A549 (cell line): Measurements from ENCODE around the gene SLC51A.

Experiments
- EP300 ChIP-seq, 2 experiments: fragments of >200 bp; sonication (Bioruptor Twin); formaldehyde crosslinking; IDR thresholded peaks; 2 replicates in 1 of 2; 3 replicates in 1 of 2; pipeline ENCODE4 v1.6.1; 2016 to 2017
- MYC ChIP-seq: IDR thresholded peaks from 2 replicates; pipeline ENCODE4 v1.6.1; 2012; ENCODE audit warnings: mild to moderate bottlenecking, inconsistent platforms, low read length, improper control_type of control experiment, borderline replicate concordance
- POLR2A ChIP-seq: IDR thresholded peaks from 2 replicates; pipeline ENCODE4 v1.6.1; 2012; ENCODE audit warnings: mild to moderate bottlenecking, low read length
- ZNF302 ChIP-seq: fragments of 250-450 bp; sonication (Bioruptor Pico); IDR thresholded peaks from 2 replicates; pipeline ENCODE4 v1.9.0; 2021; ENCODE audit warnings: inconsistent platforms, mild to moderate bottlenecking, moderate library complexity
- TF ChIP-seq, protein P1 (sequence below): fragments of >200 bp; sonication (Bioruptor Twin); formaldehyde crosslinking; IDR thresholded peaks from 3 replicates; pipeline ENCODE4 v1.5.1; 2016

DNA sequence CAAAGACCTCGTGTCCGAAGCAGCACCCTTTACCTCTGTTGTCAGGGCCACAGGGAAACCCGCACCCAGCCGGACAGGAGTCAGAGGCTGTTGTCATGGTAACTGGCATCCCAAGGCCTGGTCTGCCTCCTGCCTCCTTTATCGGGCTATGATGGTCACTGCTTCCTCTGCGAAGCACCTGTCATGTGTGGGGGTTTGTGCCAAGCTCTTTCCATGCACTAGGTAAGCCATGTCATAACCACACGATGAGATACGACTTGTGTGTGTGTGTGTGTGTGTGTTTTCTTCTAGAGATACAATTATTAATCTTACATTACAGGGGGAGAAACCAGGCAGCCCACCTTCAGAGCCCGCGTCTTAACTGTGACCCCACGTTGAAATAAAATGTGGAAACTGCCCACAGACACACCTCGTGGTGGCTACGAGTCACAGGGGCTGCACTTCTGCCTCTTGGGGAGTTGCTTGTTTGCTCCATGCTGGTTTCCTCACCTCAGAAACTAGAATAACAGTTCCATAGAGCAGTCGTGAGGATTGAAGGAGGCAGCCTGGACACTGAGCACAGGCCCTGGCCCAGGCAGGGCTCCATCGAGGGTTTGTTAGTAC, 23.1 kb upstream of the SLC51A start:
- TF ChIP-seq, protein P1, sequence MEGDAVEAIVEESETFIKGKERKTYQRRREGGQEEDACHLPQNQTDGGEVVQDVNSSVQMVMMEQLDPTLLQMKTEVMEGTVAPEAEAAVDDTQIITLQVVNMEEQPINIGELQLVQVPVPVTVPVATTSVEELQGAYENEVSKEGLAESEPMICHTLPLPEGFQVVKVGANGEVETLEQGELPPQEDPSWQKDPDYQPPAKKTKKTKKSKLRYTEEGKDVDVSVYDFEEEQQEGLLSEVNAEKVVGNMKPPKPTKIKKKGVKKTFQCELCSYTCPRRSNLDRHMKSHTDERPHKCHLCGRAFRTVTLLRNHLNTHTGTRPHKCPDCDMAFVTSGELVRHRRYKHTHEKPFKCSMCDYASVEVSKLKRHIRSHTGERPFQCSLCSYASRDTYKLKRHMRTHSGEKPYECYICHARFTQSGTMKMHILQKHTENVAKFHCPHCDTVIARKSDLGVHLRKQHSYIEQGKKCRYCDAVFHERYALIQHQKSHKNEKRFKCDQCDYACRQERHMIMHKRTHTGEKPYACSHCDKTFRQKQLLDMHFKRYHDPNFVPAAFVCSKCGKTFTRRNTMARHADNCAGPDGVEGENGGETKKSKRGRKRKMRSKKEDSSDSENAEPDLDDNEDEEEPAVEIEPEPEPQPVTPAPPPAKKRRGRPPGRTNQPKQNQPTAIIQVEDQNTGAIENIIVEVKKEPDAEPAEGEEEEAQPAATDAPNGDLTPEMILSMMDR: no peak
- TF ChIP-seq POLR2A: no peak
- no peak for TF ChIP-seq ZNF302 (CRISPR knock-in tag)
- no peak for TF ChIP-seq EP300 (IDR thresholded peaks at IDR 0.05)
- TF ChIP-seq MYC: no peak
